ENCODE measurements around the gene KLHL34. TPM values are rescaled to one million over a fixed set of nuclear protein-coding genes. Genes with fewer than 3 reads are reported as not detected.

Gene KLHL34
- total RNA-seq, 6 experiments from 2014 or later = not detected

DNA sequence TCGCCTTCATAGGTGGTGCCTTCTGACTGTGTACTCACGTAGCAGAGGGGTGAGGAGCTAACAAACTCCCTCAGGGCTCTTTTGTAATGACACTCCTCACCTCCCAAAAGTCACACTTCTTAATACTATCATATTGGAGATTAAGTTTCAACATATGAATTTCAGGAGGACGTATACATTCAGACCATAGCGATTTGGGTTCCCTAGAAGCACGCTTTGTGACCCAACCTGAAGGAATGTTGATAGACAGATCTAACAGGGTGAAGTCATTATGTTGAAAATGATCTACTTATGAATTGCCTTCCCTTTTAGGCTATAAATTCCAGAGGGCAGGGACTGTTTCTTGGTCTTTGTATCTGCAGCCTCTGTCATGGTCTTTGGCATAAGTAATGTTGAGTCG lies 3.2 kb upstream of the KLHL34 start:
- Mint-ChIP-seq H3K4me1 (ENCODE audit: low read depth) (no peaks in the 10 kb centered on the region), H3K4me3 (no peak overlapping the region), H3K36me3 (ENCODE audit: low read depth) (no peaks in the 10 kb centered on the region), H3K27me3 (ENCODE audit: insufficient read depth) (peaks cover 3% of the 10 kb centered on the region; the same call in 1 of the 2 replicates), H3K9me3 (no peaks in the 10 kb centered on the region), H3K27ac (no peak overlapping the region)
- TF ChIP-seq, protein P1, sequence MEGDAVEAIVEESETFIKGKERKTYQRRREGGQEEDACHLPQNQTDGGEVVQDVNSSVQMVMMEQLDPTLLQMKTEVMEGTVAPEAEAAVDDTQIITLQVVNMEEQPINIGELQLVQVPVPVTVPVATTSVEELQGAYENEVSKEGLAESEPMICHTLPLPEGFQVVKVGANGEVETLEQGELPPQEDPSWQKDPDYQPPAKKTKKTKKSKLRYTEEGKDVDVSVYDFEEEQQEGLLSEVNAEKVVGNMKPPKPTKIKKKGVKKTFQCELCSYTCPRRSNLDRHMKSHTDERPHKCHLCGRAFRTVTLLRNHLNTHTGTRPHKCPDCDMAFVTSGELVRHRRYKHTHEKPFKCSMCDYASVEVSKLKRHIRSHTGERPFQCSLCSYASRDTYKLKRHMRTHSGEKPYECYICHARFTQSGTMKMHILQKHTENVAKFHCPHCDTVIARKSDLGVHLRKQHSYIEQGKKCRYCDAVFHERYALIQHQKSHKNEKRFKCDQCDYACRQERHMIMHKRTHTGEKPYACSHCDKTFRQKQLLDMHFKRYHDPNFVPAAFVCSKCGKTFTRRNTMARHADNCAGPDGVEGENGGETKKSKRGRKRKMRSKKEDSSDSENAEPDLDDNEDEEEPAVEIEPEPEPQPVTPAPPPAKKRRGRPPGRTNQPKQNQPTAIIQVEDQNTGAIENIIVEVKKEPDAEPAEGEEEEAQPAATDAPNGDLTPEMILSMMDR (IDR thresholded peaks at IDR 0.05) = no peak
- no peak for DNase-seq

DNA sequence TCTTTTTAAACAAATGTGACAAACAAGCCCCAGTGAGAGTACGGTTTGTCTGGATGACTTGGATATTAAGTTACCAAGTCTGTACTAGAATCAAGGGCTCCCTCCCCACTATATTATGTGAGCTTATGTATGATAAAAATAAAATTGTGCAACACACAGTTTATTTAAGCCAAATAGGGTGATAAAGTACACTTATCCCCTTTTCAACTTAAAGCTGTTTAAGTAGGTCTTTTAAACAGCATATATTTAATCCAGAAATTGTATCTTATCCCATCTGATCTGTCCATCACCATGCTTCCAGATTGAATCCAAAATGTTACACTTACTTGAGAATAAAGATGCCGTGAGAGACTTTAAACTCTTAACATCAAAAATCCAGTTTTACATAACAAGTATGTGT lies 2.0 kb upstream of the KLHL34 start:
- Mint-ChIP-seq H3K4me1 (ENCODE audit: low read depth) (no peaks in the 10 kb centered on the region), H3K36me3 (ENCODE audit: low read depth) (no peaks in the 10 kb centered on the region), H3K4me3 (no peak overlapping the region)

DNA sequence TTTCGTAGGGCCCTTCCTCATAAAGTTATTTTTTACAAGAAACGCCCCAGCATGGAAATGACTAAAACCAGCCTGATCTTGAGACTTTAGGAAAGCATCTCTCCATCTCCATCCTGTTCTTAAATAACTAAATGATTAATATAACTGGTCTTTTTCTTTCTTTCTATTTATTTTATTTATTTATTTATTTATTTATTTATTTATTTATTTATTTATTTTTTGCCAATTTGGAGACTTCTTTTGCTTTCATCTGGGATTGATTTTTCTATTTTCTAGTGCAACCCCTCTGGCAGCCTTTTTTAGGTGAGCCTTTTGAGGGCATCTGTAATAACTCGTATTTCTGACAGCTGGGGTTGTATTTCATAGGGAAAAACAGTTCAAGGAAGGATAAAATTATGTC lies 1.2 kb upstream of the KLHL34 start:
- peaks cover 5% of the 10 kb centered on the region; the same call in 1 of the 2 replicates for H3K9me3 Mint-ChIP-seq
- H3K27me3 Mint-ChIP-seq (ENCODE audit: insufficient read depth) = 0 out of 2 replicates have a peak, but pooled peaks cover 1% of the 10 kb centered on the region
- H3K27ac Mint-ChIP-seq = no peak overlapping the region
- no peak for DNase-seq
- TF ChIP-seq, protein P1 (IDR thresholded peaks at IDR 0.05) = no peak
- no peak overlapping the region for H3K4me3 Mint-ChIP-seq
- no peaks in the 10 kb centered on the region for H3K4me1 Mint-ChIP-seq (ENCODE audit: low read depth)
- H3K36me3 Mint-ChIP-seq (ENCODE audit: low read depth) = no peaks in the 10 kb centered on the region

More for the DNA sequence above, 2.0 kb upstream of the KLHL34 start:
- H3K27me3 Mint-ChIP-seq (ENCODE audit: insufficient read depth) = peaks cover 3% of the 10 kb centered on the region; the same call in 1 of the 2 replicates
- TF ChIP-seq, protein P1 (IDR thresholded peaks at IDR 0.05) = no peak
- peaks cover 5% of the 10 kb centered on the region; the same call in 1 of the 2 replicates for H3K9me3 Mint-ChIP-seq
- H3K27ac Mint-ChIP-seq = no peak overlapping the region
- no peak for DNase-seq

DNA sequence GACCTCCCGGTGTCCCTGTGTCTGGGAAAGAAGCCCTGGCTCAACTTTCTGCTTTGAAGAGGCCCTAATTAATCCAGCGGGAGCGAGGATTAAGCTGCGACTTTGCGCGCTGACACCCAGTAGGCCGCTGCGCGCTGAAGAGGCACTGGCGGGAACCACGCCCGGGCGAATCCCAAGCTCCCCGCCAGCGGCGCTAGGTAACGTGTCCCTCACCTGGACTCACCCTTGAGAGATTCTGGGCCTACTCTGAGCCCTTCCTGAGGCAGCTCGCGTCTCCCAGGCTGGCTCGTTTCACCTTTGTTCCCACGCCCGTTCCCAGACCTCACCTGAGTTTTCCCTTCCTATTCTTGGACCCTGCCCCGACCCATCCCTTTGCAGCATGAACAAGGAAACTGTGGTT lies 616 bp upstream of the KLHL34 start:
- Mint-ChIP-seq H3K9me3 (peaks cover 5% of the 10 kb centered on the region; the same call in 1 of the 2 replicates), H3K36me3 (ENCODE audit: low read depth) (no peaks in the 10 kb centered on the region), H3K4me1 (ENCODE audit: low read depth) (no peaks in the 10 kb centered on the region), H3K4me3 (no peak overlapping the region), H3K27me3 (ENCODE audit: insufficient read depth) (0 out of 2 replicates have a peak, but pooled peaks cover 1% of the 10 kb centered on the region), H3K27ac (no peak overlapping the region)
- DNase-seq = no peak
- TF ChIP-seq, protein P1 (IDR thresholded peaks at IDR 0.05) = no peak

DNA sequence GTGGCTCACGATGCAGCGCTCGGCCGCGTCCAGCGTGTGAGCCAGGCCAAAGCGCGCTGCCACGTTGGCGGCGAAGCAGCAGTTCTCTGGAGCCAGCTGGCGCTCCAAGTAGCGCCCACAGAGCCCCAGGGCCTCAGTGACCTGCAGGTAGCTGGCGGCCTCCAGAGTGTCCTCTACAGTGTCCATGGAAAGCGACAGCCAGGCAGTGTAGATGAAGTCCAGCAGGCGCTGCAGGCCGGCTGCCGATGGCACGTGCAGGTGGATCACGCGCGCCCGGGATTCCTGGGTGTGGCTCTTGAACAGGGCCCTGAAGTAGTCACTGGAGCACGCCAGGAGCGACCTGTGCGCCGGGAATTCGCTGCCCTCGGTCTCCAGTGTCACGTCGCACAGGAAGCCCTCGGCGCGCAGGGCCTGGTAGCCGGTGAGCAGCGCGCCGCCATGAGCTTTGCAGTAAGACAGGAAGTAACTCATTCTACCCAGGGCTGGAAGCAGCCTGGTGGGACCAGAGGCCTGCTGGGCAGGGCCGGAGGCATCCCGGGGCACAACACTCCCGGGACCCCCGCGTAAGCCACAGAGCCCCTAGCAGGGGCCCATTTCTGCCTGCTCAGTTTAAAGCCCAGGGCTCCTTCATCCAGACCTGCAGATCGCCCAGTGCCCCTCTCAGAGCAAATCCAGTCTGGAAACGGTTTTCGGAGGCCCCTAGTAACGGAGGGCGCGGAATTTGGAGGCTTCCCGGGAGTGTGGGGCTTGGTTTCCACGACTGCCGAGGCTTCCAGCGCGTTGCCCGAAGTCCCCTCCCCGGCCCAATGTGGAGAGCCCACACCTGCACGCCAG lies 595 bp downstream of the KLHL34 start:
- H3K4me1 Mint-ChIP-seq (ENCODE audit: low read depth) = no peaks in the 10 kb centered on the region
- no peaks in the 10 kb centered on the region for H3K36me3 Mint-ChIP-seq (ENCODE audit: low read depth)
- no peak overlapping the region for H3K4me3 Mint-ChIP-seq

More for the DNA sequence above, 595 bp downstream of the KLHL34 start:
- H3K9me3 Mint-ChIP-seq = peaks cover 5% of the 10 kb centered on the region; the same call in 1 of the 2 replicates
- 0 out of 2 replicates have a peak, but pooled peaks cover 1% of the 10 kb centered on the region for H3K27me3 Mint-ChIP-seq (ENCODE audit: insufficient read depth)
- TF ChIP-seq, protein P1 (IDR thresholded peaks at IDR 0.05) = no peak
- no peak overlapping the region for H3K27ac Mint-ChIP-seq
- no peak for DNase-seq
